Measurements from ENCODE around the gene CNKSR2. TPM values are rescaled to one million over a fixed set of nuclear protein-coding genes. Genes with fewer than 3 reads are reported as not detected.
"Not testable (repeated sequence)": the region's sequence is repeated elsewhere in the genome, so short reads cannot be mapped to it uniquely, and the experiment has no call there.

Gene CNKSR2
- total RNA-seq, 1 donor from 2014 or later = 54.5 TPM

DNA sequence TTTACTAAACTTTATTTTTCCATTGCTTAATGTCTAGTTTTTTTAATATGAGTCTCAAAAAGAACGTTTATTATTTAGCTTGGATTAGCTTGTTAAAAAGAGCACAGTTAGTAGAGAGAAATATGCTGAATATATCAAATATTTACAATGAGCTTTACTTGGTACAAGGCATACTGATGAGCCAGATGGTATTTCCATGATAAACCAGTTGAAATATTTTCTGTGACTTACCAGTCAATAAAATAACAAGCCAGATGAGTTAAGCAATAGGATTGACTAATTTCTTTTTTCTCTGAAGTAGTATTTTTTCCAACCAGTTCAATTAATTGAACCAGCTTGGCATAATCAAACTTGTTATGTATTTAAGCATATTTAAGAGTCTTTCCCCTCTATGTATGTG is 149.8 kb downstream of the CNKSR2 start:
- H3K4me2 ChIP-seq = no peak overlapping the region
- no peak for DNase-seq (ENCODE audit: low spot score)
- H3F3A ChIP-seq (ENCODE audit: low read depth) = no peaks in the 10 kb centered on the region
- no peak overlapping the region for H3K4me3 ChIP-seq
- H2AFZ ChIP-seq (replicated peaks) = no peak overlapping the region
- no peaks in the 10 kb centered on the region for H3K4me1 Mint-ChIP-seq
- no peak overlapping the region for H3K27ac Mint-ChIP-seq
- peaks cover 6% of the 10 kb centered on the region for H3K9me3 ChIP-seq (ENCODE audit: low read depth)
- no peak overlapping the region for H3K9ac ChIP-seq
- H3K27me3 Mint-ChIP-seq (ENCODE audit: insufficient read depth, low read depth) = no peaks in the 10 kb centered on the region
- no peaks in the 10 kb centered on the region for H4K20me1 ChIP-seq (ENCODE audit: low read depth)
- no peaks in the 10 kb centered on the region for H3K36me3 Mint-ChIP-seq
- H3K4me3 Mint-ChIP-seq = no peak overlapping the region
- H3K27ac ChIP-seq = no peak overlapping the region
- no peaks in the 10 kb centered on the region for H3K27me3 ChIP-seq
- H3K79me2 ChIP-seq (ENCODE audit: low read depth) = no peaks in the 10 kb centered on the region
- H3K36me3 ChIP-seq = no peaks in the 10 kb centered on the region
- no peaks in the 10 kb centered on the region for H3K9me3 Mint-ChIP-seq
- H3K4me1 ChIP-seq = no peaks in the 10 kb centered on the region
- TF ChIP-seq CTCF (IDR thresholded peaks at IDR 0.05) (no peak), EZH2 (IDR thresholded peaks at IDR 0.05) (no peak), EZH2phosphoT487 (IDR thresholded peaks at IDR 0.05) (no peak)

- TF ChIP-seq EZH2 (IDR thresholded peaks at IDR 0.05) (no peak), EZH2phosphoT487 (IDR thresholded peaks at IDR 0.05) (no peak), CTCF (IDR thresholded peaks at IDR 0.05) (no peak)
- H3K4me1 ChIP-seq = no peaks in the 10 kb centered on the region
- no peaks in the 10 kb centered on the region for H3K79me2 ChIP-seq (ENCODE audit: low read depth)
- peaks cover 9% of the 10 kb centered on the region for H3K36me3 ChIP-seq
- H4K20me1 ChIP-seq (ENCODE audit: low read depth) = no peaks in the 10 kb centered on the region
- H3K4me2 ChIP-seq = no peak overlapping the region
- no peaks in the 10 kb centered on the region for H3K27me3 Mint-ChIP-seq (ENCODE audit: insufficient read depth, low read depth)
- H3K9me3 Mint-ChIP-seq = no peaks in the 10 kb centered on the region
- no peaks in the 10 kb centered on the region for H3K27me3 ChIP-seq
- no peaks in the 10 kb centered on the region for H3K36me3 Mint-ChIP-seq
- no peaks in the 10 kb centered on the region for H3K4me1 Mint-ChIP-seq
- H2AFZ ChIP-seq (replicated peaks) = no peak overlapping the region
- H3K9ac ChIP-seq = no peak overlapping the region
- no peak overlapping the region for H3K27ac Mint-ChIP-seq
- no peak overlapping the region for H3K4me3 Mint-ChIP-seq
- no peak overlapping the region for H3K27ac ChIP-seq
- H3K9me3 ChIP-seq (ENCODE audit: low read depth) = peaks cover 10% of the 10 kb centered on the region
- H3F3A ChIP-seq (ENCODE audit: low read depth) = no peaks in the 10 kb centered on the region
- no peak overlapping the region for H3K4me3 ChIP-seq
- no peak for DNase-seq (ENCODE audit: low spot score)
These were observed 153.9 kb downstream of the CNKSR2 start for GRCh38 chrX:21528076-21528475.

- Histone ChIP-seq H3K27ac (no peak overlapping the region), H4K20me1 (ENCODE audit: low read depth) (no peaks in the 10 kb centered on the region), H3K36me3 (peaks cover 9% of the 10 kb centered on the region), H3F3A (ENCODE audit: low read depth) (no peaks in the 10 kb centered on the region), H2AFZ (replicated peaks) (no peak overlapping the region), H3K4me2 (no peak overlapping the region), H3K9ac (no peak overlapping the region), H3K4me3 (no peak overlapping the region), H3K27me3 (no peaks in the 10 kb centered on the region), H3K4me1 (no peaks in the 10 kb centered on the region), H3K79me2 (ENCODE audit: low read depth) (peaks cover under 1% of the 10 kb centered on the region), H3K9me3 (ENCODE audit: low read depth) (peaks cover 11% of the 10 kb centered on the region)
- TF ChIP-seq EZH2 (IDR thresholded peaks at IDR 0.05) (no peak), EZH2phosphoT487 (IDR thresholded peaks at IDR 0.05) (no peak), CTCF (IDR thresholded peaks at IDR 0.05) (no peak)
- Mint-ChIP-seq H3K4me3 (no peak overlapping the region), H3K27ac (no peak overlapping the region), H3K9me3 (peaks cover under 1% of the 10 kb centered on the region), H3K4me1 (no peaks in the 10 kb centered on the region), H3K27me3 (ENCODE audit: insufficient read depth, low read depth) (no peaks in the 10 kb centered on the region), H3K36me3 (peaks cover 3% of the 10 kb centered on the region)
- no peak for DNase-seq (ENCODE audit: low spot score)
These were observed 155.6 kb downstream of the CNKSR2 start for GRCh38 chrX:21529771-21530170.

GRCh38 chrX:21544642-21545041 is 170.4 kb downstream of the CNKSR2 start:
- H3K4me1 ChIP-seq; H3K4me3 ChIP-seq; H3K27me3 ChIP-seq; H2AFZ ChIP-seq (replicated peaks); H3K79me2 ChIP-seq (ENCODE audit: low read depth); H3K9ac ChIP-seq; DNase-seq (ENCODE audit: low spot score); H3K36me3 ChIP-seq; H3K27ac ChIP-seq; H3K4me2 ChIP-seq; H3K4me1 Mint-ChIP-seq; H3K4me3 Mint-ChIP-seq; H4K20me1 ChIP-seq (ENCODE audit: low read depth); H3F3A ChIP-seq (ENCODE audit: low read depth); H3K27ac Mint-ChIP-seq; H3K27me3 Mint-ChIP-seq (ENCODE audit: insufficient read depth, low read depth): not testable (repeated sequence)
- Mint-ChIP-seq H3K36me3 (peaks cover 13% of the 10 kb centered on the region), H3K9me3 (peaks cover 23% of the 10 kb centered on the region)
- H3K9me3 ChIP-seq (ENCODE audit: low read depth) = peaks cover 12% of the 10 kb centered on the region

All from neural progenitor cell (in vitro differentiated cells).